ENCODE measurements around the gene FLT3LG.
"Not testable (repeated sequence)": the region's sequence is repeated elsewhere in the genome, so short reads cannot be mapped to it uniquely, and the experiment has no call there.

The FLT3LG gene

DNA sequence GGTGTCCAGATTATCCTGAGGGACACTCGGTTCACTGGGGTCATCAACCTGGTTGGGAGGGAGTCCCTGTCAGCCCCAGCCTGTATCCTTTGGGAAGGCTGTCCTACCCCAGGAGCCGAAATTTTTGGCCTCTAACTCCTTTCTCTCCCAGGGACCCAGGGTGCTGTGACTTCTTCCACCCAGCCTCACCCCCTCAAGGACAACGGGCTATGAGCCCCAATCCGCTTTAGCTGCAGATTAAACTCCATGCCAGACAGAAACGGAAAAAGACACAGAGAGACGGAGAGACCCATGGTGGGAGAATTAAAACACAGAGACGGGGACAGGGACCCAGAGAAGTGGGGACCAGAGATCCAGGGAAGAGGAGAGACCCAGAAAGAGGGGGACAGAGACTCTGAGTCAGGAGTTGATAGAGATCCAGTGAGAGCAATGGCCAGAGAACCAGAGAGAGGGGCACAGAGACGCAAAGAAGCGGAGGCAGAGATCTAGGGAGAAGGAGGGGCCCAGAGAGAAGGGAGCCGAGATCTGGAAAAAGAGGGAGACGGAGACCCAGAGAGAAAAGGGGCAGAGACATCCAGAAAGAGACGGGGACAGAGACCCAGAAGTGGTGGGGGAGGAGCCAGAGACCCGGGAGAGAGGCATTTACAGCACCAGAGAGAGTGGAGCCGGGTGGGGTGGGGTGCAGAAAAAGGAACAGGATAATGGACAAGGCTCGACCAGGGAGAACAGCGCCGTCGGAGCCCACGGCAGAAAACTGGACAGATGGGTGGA is 33.4 kb upstream of the FLT3LG start:
- DNase-seq (ENCODE audit: low read depth), result no peak

DNA sequence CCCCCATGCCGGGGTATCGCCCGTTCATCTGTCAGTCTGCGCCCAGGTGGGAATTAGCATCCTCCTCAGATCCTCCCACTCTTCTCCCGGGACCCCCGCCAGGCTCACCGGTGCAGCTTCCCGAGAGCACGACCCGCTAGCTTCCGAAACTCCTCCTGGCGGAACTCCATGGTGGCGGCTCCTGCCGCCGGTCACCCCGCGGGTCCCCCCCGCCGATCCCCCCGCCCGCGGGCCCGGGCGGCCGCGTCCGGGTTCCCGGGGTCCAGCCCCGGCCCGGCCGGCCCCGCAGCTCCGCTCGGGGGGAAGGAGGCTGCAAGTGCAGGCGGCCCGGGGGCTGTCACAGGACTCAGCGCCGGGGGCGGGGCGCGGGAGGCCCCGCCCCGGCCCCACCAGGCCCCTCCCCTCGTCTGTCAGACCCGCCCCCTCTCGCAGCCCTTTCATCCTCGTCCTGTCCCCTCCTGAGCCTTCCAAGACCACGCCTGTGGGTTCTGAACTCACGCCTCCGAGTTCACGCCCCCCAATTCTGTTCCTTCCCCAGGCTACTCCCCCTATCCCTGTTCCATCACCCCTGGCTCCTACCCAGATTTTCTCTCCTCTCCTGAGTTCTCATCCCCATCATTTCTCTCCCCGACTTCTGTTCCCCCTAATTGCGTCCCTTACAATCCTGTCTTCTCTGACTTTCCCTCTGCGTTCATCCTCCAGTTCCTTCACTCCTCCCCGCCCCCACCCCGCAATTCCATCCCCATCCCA is 32.6 kb upstream of the FLT3LG start, which contains the start of gene SLC17A7:
SLC17A7 (minus strand) TSS at position 318 of the 750 bp plus-strand sequence; CDS start at position 170, 148 bp downstream.
- no peak for DNase-seq (ENCODE audit: low read depth)

DNA sequence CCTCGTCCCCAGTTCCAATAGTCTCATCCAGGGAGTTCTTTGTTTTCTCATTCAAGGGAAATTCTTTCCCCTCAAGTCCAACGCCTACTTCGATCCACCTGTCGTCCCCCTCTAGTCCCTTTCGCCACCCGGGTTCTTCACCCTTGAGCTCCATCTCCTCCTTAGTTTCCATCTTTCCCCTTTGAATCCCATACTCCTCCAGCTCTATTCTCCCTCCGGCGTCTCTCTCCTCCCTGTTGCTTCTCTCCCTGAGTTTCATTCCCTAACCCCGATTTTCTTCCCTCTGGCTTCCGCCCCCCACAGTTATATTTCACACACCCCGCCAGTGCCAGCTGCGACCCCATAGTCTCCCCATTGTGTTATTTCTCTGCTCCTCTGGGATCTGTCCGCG is 32.1 kb upstream of the FLT3LG start:
- DNase-seq (ENCODE audit: low read depth), result no peak

DNA sequence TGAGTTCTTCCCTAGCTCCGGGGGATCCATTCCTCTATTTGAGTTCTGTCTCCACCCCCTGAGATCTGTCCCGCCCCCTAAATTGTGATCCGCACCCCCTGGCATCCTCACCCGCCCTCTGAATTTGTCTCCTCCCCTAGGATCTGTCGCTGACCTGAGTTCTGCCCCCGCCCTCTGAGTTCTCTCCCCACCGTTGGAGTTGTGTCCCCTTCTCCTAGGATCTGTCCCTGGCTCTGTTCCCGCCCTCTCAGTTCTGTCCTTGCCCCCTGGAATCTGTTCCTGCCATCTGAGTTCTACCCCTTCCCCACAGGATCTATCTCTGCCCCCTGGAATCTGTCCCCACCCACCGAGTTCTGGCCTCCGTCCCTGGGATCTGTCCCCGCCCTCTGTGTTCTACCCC is 31.7 kb upstream of the FLT3LG start:
- DNase-seq (ENCODE audit: low read depth), result no peak

DNA sequence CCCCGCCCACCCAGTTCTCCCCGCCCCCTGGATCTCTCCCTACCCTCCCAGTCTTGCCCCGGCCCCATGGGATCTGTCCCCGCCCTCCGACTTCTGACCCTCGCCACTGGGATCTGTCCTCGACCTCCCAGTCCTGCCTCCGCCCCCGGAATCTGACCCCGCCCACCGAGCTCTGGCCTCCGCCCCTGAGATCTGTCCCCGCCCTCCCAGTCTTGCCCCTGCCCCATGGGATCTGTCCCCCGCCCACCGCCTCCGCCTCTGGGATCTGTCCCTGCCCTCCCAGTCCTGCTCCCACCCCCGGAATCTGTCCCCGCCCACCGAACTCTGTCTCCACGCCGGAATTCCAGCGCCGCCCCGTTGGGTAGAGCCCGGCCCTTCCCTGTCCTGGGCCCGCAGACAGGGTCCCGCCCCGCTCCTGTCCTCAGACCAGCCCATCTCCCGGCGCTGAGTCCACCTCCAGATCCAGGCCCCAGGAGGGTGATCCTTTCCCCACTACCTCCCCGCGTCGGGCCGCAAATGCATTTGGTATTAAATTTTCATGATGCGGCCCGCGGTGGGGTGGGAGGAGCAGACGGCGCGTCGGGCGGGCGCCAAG is 31.1 kb upstream of the FLT3LG start:
- DNase-seq (ENCODE audit: low read depth), result no peak

DNA sequence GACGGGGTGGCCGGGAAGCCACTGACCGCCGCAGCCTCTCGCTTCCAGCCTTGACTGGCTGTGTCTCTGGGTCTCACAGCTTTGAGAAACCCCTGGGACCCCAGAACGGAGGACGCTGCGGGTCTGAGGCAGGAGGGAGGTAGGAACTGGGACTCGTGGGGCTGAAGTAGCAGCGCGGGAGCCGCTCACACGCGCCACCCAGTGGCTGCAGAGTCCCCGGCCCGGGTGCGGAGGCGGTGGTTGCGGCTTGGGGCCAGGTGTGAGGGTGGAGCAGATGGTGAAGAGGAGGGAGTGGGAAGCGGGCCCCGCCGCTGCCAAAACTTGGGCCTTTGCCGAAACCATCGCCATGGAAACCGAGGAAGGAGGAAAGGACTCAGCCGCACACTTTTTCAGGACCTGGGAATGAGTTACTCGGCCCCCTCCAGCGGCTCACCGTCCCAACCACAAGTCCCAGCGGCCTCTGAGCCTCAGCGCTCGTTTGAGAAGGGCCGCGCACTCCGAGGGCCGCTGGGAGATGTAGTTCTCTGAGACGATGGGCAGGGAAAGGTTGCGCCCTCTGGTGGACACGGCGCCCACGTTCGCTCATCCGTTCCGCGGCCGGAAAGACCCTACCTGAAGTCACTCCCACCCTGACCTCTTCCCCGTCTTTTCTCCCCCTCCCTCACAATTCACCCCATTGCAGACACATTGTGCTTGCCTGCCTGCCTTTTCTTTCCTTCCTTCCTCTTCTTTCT is 30.5 kb upstream of the FLT3LG start:
- peak; percentile 88 for DNase-seq (ENCODE audit: low read depth)

DNA sequence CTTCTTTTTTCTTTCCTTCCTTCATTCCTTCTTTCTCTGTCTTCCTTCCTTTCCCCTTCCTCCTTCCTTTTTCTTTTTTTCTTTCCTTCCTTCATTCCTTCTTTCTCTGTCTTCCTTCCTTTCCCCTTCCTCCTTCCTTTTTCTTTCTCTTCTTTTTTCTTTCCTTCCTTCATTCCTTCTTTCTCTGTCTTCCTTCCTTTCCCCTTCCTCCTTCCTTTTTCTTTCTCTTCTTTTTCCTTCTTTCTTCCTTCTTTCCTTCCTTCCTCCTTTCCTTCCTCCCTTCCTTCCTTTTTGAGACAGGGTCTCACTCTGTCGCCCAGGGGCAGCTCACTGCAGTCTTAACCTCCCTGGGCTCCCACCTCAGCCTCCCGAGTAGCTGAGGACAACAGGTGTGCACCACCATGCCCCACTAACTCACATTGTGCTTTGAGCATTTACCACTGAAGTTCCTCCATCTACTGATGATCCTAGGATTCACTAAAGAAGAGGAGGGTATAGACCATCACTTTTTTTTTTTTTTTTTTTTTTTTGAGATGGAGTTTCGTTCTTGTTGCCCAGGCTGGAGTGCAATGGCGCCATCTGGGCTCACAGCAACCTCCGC is 29.8 kb upstream of the FLT3LG start:
- not testable (repeated sequence) for DNase-seq (ENCODE audit: low read depth)

DNA sequence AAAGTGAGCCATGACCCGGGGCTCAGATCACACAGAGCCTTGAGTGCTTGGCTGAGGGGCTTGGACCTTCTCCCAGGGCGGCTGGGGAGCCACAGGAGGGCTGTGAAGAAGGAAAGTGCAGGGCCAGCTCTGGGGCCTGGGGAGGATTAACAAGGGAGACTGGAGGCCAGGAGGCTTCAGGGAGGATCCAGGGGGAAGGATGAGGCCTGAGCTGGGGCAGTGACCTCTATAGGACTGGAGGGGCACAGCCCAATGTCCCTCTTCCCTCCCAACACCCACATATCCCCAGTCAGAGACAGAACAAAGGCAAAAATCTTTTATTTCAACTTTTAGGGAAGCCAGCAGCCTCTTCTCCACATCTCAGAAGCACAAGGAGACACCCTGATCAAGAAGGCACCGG is 28.0 kb upstream of the FLT3LG start:
- no peak for DNase-seq (ENCODE audit: low read depth)

DNA sequence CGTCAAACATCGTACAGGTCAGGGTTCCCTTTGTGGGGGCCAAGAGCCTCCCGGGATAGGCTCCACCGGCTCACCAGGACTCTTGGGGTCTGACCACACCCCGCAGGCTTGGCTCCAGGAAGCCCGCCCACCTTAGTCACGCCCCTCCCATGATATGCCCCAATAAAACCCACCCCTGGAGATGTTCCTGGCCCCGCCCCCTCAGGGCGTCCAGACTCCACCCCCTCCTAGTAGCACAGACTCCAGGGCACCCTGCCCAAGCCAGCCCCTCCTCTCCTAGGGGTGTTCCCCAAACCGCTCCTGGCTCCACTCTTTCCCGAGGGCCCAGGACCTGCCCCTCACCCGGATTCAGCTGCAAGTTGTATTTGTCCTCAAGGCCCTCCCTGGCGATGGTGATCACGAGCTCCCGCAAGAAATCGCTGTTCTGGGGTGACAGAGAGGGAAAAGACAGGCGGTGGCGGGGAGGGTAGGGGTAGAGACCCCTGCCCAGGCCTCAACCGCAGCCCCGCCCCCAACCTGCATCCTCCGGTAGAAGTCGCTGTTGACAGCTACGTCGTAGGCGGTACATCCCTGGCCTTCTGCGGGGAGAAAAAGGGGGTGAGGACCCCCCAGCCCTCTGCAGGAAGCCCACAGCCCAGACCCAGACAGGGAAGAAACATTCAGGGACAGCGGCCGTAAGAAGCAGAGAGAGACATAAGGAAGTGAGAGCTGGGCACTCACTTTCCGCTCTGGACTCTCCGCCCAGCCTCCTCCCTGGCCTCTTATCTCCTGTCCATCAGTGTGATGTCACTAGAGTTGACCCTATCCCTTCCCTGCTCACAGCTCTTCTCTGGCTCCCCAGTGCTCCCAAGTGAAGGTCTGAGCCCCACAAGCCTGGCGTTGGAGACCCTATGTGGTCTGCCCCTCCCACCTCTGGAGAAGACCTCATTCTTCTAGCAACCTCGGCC is 26.3 kb upstream of the FLT3LG start:
- DNase-seq (ENCODE audit: low read depth), result no peak

DNA sequence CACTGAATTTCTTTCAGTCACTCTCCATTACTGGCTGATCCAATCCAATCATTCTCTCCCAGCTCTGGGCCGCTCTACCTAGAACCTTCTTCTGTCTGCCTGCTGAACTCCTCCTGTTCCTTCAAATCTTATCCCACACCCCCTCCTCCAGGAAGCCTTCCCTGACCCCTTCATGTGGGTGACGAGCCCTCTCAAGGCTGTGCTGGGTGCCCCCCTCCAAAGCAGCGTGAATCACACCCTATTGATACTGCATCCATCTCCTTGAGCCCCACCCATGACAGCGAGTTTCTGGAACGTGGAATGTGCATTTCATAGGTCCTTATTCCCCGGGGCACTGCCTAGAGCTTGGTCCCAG is 25.6 kb upstream of the FLT3LG start:
- DNase-seq (ENCODE audit: low read depth), result no peak

DNA sequence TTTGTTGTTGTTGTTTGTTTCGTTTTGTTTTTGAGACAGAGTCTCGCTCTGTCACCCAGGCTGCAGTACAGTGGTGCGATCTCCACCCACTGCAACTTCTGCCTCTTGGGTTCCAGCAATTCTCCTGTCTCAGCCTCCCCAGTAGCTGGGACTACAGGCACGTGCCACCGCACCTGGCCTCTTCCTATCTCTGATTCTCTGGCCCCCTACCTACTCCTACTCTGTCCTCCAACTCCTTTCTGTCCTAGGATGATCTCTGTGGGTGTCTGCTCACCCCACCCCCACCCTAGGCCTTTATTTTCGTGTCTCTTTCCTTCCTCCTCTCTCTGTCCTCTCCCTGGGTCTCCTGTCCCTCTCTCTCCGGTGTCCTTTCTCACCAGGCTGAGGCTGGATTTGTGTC is 23.6 kb upstream of the FLT3LG start:
- no peak for DNase-seq (ENCODE audit: low read depth)

DNA sequence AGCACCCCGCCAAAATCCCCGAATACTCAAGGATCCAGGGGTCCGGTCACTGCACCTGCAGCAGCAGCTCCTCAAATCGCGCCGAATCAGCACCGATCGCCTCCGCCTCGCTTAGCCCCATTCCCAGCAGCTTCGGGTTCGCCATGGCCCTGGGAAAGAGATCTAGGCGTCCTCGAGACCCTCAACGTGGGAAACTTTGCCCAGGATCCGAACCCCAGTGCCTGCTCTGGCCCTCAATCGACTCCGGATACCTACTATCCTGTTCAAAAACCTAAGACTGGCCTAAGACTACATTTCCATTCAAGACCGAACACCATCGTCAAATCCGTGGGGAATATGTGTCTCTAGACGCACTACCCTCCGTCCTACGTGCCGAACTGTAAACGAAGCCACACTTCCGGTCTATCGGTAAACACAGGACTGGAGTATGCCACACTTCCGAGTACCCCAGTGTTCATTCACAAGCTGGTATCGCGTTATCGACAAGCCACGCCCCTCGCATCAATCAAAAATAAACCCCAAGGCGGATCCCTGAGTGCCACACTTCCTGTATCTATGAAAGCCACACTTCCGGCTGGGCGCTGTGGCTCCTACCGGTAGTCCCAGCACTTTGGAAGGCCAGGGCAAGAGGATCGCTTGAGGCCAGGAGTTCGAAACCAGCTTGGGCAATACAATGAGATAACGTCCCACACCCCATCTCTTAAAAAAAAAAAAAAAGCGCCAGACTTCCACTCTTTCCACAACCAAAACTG is 22.4 kb upstream of the FLT3LG start, which contains the start of gene PIH1D1:
PIH1D1 (minus strand) TSS at position 385 of the 752 bp plus-strand sequence; CDS start at position 145, 240 bp downstream.
- peak; percentile 87 for DNase-seq (ENCODE audit: low read depth)

DNA sequence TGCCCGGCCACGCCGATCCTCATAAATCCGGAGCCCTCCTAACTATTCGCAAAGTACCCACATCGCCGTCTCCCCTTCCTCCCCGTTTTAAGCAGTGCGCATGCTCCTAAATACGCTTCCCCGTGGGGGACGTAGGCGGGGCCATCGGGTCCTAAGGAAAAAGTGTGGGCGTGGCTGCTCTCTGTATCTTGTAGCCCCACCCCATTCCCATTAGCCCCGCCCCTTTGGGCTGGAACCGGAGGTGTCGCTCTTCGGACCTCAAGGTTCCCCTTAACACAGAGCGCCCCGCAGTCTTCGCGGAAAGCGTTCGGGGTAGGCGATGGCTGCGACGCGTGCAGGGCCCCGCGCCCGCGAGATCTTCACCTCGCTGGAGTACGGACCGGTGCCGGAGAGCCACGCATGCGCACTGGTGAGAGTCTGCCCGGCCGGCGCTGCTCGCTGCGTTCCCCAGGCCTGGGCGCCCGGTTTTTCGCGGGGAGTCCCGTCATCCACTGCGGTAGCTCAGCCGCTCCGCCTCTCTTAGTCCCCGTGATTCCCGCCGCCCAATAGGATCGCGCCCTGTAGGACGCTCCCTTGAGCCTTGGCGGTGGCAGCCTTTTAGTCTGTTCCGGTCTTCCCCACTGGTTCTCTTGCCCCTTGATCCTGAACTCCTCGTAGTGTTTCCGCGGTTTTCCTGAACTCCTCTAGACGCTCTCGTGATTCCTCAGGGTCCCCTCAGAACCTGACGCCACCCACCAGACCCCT is 20.8 kb upstream of the FLT3LG start, which contains the start of gene ALDH16A1:
ALDH16A1 (plus strand) TSS at position 213 of the 744 bp plus-strand sequence; CDS start at position 320, 107 bp downstream.
- DNase-seq (ENCODE audit: low read depth), result peak; percentile 94

DNA sequence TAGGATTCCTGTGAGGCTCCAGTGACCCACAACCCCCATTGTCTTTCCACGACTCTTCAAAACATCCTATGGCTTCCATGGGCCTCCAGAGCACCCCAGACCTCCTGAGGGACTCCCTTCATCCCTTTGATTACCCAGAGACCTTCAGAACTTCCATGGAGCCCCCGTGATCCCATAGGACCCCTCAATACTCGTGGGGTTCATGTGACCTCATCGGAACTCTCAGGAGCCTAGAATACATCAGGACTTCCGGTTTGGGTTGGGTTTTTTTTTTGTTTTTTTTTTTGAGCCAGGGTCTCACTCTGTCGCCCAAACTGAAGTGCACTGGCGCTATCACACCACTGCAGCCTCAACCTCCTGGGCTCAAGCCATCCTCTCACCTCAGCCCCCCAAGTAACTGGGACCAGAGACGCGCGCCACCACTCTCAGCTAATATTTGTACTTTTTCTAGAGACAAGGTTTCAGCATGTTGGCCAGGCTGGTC is 20.2 kb upstream of the FLT3LG start:
- DNase-seq (ENCODE audit: low read depth), result no peak

DNA sequence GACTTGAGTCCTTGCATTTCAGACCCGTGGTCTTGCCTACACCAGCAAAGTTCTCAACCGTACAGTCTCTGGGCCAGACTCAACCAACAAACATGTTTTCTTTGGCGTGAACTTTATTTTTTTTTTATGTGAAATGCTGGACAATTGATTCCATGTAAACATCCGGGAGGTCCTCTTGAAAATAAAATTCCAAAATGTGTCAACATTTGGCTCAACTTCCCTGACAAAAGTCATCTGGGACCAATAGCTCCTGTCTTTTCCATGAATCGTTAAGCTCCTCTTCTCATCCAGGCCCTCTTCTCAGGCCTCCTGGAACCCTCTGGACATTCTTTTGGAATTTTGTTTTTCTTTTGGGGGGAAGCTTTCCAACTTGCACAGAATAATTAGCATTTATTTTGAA is 18.2 kb upstream of the FLT3LG start:
- no peak for DNase-seq (ENCODE audit: low read depth)

DNA sequence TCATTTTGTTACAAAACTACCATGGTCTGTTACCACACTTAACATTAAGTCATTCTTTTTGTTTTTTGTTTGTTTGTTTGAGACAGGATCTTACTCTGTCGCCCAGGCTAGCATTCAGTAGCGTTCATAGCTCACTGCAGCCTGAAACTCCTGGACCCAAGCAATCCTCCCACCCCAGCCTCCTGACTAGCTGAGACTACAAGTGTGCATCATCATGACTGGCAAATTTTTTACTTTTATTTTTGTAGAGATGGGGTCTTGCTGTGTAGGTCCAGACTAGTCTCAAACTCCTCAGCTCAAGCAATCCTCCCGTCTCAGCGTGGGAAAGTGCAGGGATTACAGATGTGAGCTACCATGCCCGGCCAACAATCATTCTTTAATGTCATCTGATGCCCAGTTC is 17.7 kb upstream of the FLT3LG start:
- no peak for DNase-seq (ENCODE audit: low read depth)

DNA sequence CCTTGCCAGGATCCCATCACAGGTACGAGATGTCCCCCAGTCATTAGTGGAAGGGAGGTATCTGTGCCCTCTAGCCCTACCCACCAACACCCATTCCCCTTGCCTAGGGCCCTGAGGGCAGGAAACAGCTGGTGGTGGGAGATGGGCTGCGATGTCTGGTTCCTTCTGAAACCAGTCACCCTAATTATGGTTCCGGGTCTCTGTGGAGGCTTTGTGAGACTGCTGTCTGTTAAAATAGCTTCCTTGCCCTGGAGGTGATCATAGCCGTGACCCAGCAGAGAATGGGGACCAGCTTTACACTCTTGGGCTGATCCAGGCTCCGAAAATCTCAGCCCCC is 15.5 kb upstream of the FLT3LG start:
- DNase-seq (ENCODE audit: low read depth), result no peak

DNA sequence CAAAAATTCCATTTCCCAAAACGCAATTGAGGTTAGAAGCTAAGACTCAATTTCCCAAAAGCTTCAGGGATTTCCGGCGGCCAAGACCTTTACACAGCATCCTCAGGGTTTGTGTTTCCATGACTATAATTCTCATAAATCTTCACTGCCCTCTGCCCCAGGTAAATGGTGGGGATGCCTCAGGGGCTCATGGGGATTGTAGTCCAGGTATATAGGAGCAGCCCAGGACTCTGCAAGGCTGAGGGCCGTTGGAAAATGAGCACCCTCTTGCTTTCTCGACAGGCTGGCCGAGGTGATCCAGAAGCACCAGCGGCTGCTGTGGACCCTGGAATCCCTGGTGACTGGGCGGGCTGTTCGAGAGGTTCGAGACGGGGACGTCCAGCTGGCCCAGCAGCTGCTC is 14.6 kb upstream of the FLT3LG start:
- DNase-seq (ENCODE audit: low read depth), result no peak

DNA sequence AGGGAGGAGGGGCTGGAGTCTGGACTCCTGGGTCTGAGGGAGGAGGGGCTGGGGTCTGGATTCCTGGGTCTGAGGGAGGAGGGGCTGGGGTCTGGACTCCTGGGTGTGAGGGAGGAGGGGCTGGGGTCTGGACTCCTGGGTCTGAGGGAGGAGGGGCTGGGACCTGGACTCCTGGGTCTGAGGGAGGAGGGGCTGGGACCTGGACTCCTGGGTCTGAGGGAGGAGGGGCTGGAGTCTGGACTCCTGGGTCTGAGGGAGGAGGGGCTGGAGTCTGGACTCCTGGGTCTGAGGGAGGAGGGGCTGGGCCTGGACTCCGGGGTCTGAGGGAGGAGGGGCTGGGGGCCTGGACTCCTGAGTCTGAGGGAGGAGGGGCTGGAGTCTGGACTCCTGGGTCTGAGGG is 12.9 kb upstream of the FLT3LG start:
- not testable (repeated sequence) for DNase-seq (ENCODE audit: low read depth)

Measured in stimulated activated CD8-positive, alpha-beta memory T cell treated with anti-CD3 and anti-CD28 coated beads, Interleukin-4, amount 100 ng/mL, for 24 hours (primary cell).